Neuronal stem cell (in vitro differentiated cells): Measurements from ENCODE around the gene TSPYL6.

ENCODE experiments used
- DNase-seq: peaks from one replicate; pipeline ENCODE4 v3.0.0-alpha.2; 2013; ENCODE audit warnings: low spot score
- H2AFZ ChIP-seq: one replicate; pipeline ENCODE4 v1.6.1; 2013; ENCODE audit warnings: mild to moderate bottlenecking, low read length, inconsistent platforms
- H2AK5ac ChIP-seq: 2 replicates; pipeline ENCODE4 v1.6.1; 2013; ENCODE audit warnings: low read depth, mild to moderate bottlenecking, inconsistent platforms, low read length, moderate library complexity, mixed read lengths
- H2BK120ac ChIP-seq: 2 replicates; pipeline ENCODE4 v1.6.1; 2013; ENCODE audit warnings: low read depth, mild to moderate bottlenecking, inconsistent platforms, low read length, moderate library complexity, mixed read lengths
- H2BK12ac ChIP-seq: one replicate; pipeline ENCODE4 v1.6.1; 2013; ENCODE audit warnings: low read length, inconsistent platforms
- H2BK15ac ChIP-seq: 2 replicates; pipeline ENCODE4 v1.6.1; 2013; ENCODE audit warnings: mild to moderate bottlenecking, low read length, inconsistent platforms, mixed read lengths
- H2BK5ac ChIP-seq: one replicate; pipeline ENCODE4 v1.6.1; 2013; ENCODE audit warnings: inconsistent platforms, mild to moderate bottlenecking, low read length, moderate library complexity
- H3K14ac ChIP-seq: one replicate; pipeline ENCODE4 v1.6.1; 2013; ENCODE audit warnings: low read length, inconsistent platforms
- H3K18ac ChIP-seq: 2 replicates; pipeline ENCODE4 v1.6.1; 2013; ENCODE audit warnings: low read length, inconsistent platforms
- H3K23ac ChIP-seq: 2 replicates; pipeline ENCODE4 v1.6.1; 2013; ENCODE audit warnings: low read depth, mild to moderate bottlenecking, mixed read lengths, low read length, inconsistent platforms; ENCODE audit not compliant: poor library complexity
- H3K27ac ChIP-seq: replicated peaks from 3 replicates; pipeline ENCODE4 v1.5.1; 2013; ENCODE audit warnings: low read length, inconsistent platforms
- H3K27me3 ChIP-seq, 3 experiments: 2 replicates each; pipeline ENCODE4 v1.6.1; 2013; ENCODE audit warnings: low read length in 3 of 3, mild to moderate bottlenecking in 2 of 3, inconsistent platforms in 1 of 3, low read depth in 1 of 3, mixed read lengths in 1 of 3, moderate library complexity in 1 of 3; ENCODE audit not compliant: control insufficient read depth in 3 of 3, insufficient read depth in 3 of 3
- H3K36me3 ChIP-seq, 2 donors: replicated peaks in 1 of 2; 2 replicates each; pipeline ENCODE4 v1.6.1; 2013; ENCODE audit warnings: low read length in 2 of 2; ENCODE audit not compliant: control insufficient read depth in 2 of 2, insufficient read depth in 2 of 2
- H3K4ac ChIP-seq: 2 replicates; pipeline ENCODE4 v1.6.1; 2013; ENCODE audit warnings: inconsistent platforms, mild to moderate bottlenecking, low read length, moderate library complexity
- H3K4me1 ChIP-seq, 2 donors: 1 replicate in 1 of 2; 2 replicates in 1 of 2; pipeline ENCODE4 v1.6.1; 2013; ENCODE audit warnings: low read length in 2 of 2, low read depth in 1 of 2; ENCODE audit not compliant: control insufficient read depth in 2 of 2, insufficient read depth in 1 of 2
- H3K4me2 ChIP-seq: one replicate; pipeline ENCODE4 v1.6.1; 2013; ENCODE audit warnings: mild to moderate bottlenecking, low read length, inconsistent platforms; ENCODE audit not compliant: insufficient read depth, poor library complexity, severe bottlenecking
- H3K4me3 ChIP-seq, 2 donors: 2 replicates each; pipeline ENCODE4 v1.5.1; 2013; ENCODE audit warnings: low read length in 2 of 2, mild to moderate bottlenecking in 2 of 2, inconsistent platforms in 1 of 2, moderate library complexity in 1 of 2
- H3K79me1 ChIP-seq: one replicate; pipeline ENCODE4 v1.6.1; 2013; ENCODE audit warnings: low read depth, mild to moderate bottlenecking, inconsistent platforms, low read length, moderate library complexity
- H3K9ac ChIP-seq: one replicate; pipeline ENCODE4 v1.6.1; 2013; ENCODE audit warnings: mild to moderate bottlenecking, low read depth, low read length, inconsistent platforms; ENCODE audit not compliant: poor library complexity
- H3K9me3 ChIP-seq, 2 donors: replicated peaks in 1 of 2; 2 replicates each; pipeline versions ENCODE3 to v1.6.1; 2013; ENCODE audit warnings: low read length in 2 of 2, mild to moderate bottlenecking in 2 of 2, inconsistent platforms in 1 of 2, low read depth in 1 of 2, mixed read lengths in 1 of 2, moderate library complexity in 1 of 2; ENCODE audit not compliant: control insufficient read depth in 2 of 2, insufficient read depth in 1 of 2
- H4K8ac ChIP-seq: one replicate; pipeline ENCODE4 v1.6.1; 2013; ENCODE audit warnings: low read depth, mild to moderate bottlenecking, inconsistent platforms, low read length, moderate library complexity
- H4K91ac ChIP-seq: one replicate; pipeline ENCODE4 v1.6.1; 2013; ENCODE audit warnings: low read length, low read depth, mild to moderate bottlenecking, inconsistent platforms; ENCODE audit not compliant: poor library complexity
- WGBS, 2 donors: extraction: QIAGEN DNeasy Blood & Tissue Kit; methylation state at CpG; one replicate each; pipeline ENCODE4 v1.1.7; 2013; ENCODE audit warnings: missing lambda C conversion rate in 2 of 2, mixed read lengths in 1 of 2; ENCODE audit not compliant: insufficient read length in 2 of 2, insufficient replicate concordance in 1 of 2; ENCODE audit errors: extremely low coverage in 2 of 2; 5-methylcytosine and 5-hydroxymethylcytosine counted together

TSPYL6 gene

GRCh38 chr2:54204476-54204875, 51.6 kb downstream of the TSPYL6 start:
- peaks cover 2% of the 10 kb centered on the region in 2 donors for H3K4me1 ChIP-seq
- no peak overlapping the region for H3K4me3 ChIP-seq
- no peak overlapping the region for H3K4ac ChIP-seq
- no peak overlapping the region for H2BK5ac ChIP-seq
- no peak overlapping the region for H3K18ac ChIP-seq
- no peak overlapping the region for H3K27ac ChIP-seq
- H3K23ac ChIP-seq = no peak overlapping the region
- no peak overlapping the region for H2AK5ac ChIP-seq
- H3K9ac ChIP-seq = no peak overlapping the region
- no peak overlapping the region for H2AFZ ChIP-seq
- no peak overlapping the region for H2BK15ac ChIP-seq
- H3K4me2 ChIP-seq = no peak overlapping the region
- H4K8ac ChIP-seq = no peak overlapping the region
- H3K9me3 ChIP-seq = no peaks in the 10 kb centered on the region
- no peak overlapping the region for H2BK120ac ChIP-seq
- no CpG with 5 or more reads among the region's 2 CpGs for WGBS, 2 donors
- no peaks in the 10 kb centered on the region for H3K27me3 ChIP-seq
- DNase-seq = no peak
- no peak overlapping the region for H2BK12ac ChIP-seq
- no peak overlapping the region for H3K14ac ChIP-seq
- H4K91ac ChIP-seq = no peak overlapping the region
- no peaks in the 10 kb centered on the region for H3K36me3 ChIP-seq
- no peaks in the 10 kb centered on the region for H3K79me1 ChIP-seq
